SU-DHL-6 (cell line): ENCODE results near the gene TMEM39B.
"Not testable (repeated sequence)": the region's sequence is repeated elsewhere in the genome, so short reads cannot be mapped to it uniquely, and the experiment has no call there.

Experiments
- H2AFZ ChIP-seq: fragments of 200-600 bp; sonication (generic); 2 replicates; pipeline ENCODE4 v1.6.1; 2014; ENCODE audit warnings: low read depth, mild to moderate bottlenecking, moderate library complexity, mixed read lengths, antibody characterized with exemption, low read length; ENCODE audit not compliant: severe bottlenecking
- H3F3A ChIP-seq: fragments of 200-600 bp; shearing (Covaris generic); 2 replicates; pipeline ENCODE4 v1.6.0; 2016; ENCODE audit warnings: antibody characterized with exemption, mild to moderate bottlenecking; ENCODE audit not compliant: insufficient read depth
- H3K27ac ChIP-seq: fragments of 200-600 bp; sonication (generic); 2 replicates; pipeline ENCODE4 v1.5.1; 2016; ENCODE audit warnings: low read depth, mild to moderate bottlenecking, low read length, moderate library complexity, mixed read lengths
- H3K27me3 ChIP-seq: fragments of 200-600 bp; sonication (generic), shearing (Covaris generic); 2 replicates; pipeline ENCODE4 v1.6.0; 2014; ENCODE audit warnings: mild to moderate bottlenecking, low read length
- H3K36me3 ChIP-seq: fragments of 200-600 bp; sonication (generic); 2 replicates; pipeline ENCODE4 v1.6.1; 2014; ENCODE audit warnings: mild to moderate bottlenecking, low read length, mixed read lengths
- H3K4me2 ChIP-seq: fragments of 300-600, 200-600 bp; shearing (Covaris generic), sonication (generic); 2 replicates; pipeline ENCODE4 v1.6.0; 2014; ENCODE audit warnings: low read length, low read depth, mild to moderate bottlenecking; ENCODE audit not compliant: poor library complexity, severe bottlenecking
- H3K4me3 ChIP-seq: fragments of 200-600 bp; sonication (generic); 2 replicates; pipeline ENCODE4 v1.5.1; 2014; ENCODE audit warnings: antibody characterized with exemption, low read length, mild to moderate bottlenecking, mixed read lengths; ENCODE audit not compliant: insufficient read depth, poor library complexity, severe bottlenecking
- H3K79me2 ChIP-seq: fragments of 200-600 bp; sonication (generic); 2 replicates; pipeline ENCODE4 v1.6.1; 2014; ENCODE audit warnings: mild to moderate bottlenecking, low read length, moderate library complexity; ENCODE audit not compliant: insufficient read depth
- H3K9ac ChIP-seq: fragments of 200-600 bp; sonication (generic); 2 replicates; pipeline ENCODE4 v1.7.0; 2014; ENCODE audit warnings: mild to moderate bottlenecking, low read length
- H3K9me2 ChIP-seq: fragments of 200-600 bp; sonication (generic); replicated peaks from 2 replicates; pipeline ENCODE4 v1.6.1; 2014; ENCODE audit warnings: low read length; ENCODE audit not compliant: insufficient read depth
- H3K9me3 ChIP-seq: fragments of 200-600 bp; sonication (generic); 2 replicates; pipeline ENCODE4 v1.6.1; 2014; ENCODE audit warnings: low read length, mixed read lengths; ENCODE audit not compliant: insufficient read depth
- H4K20me1 ChIP-seq: fragments of 200-600 bp; sonication (generic); 2 replicates; pipeline ENCODE4 v1.6.1; 2014; ENCODE audit warnings: low read depth, mild to moderate bottlenecking, antibody characterized with exemption, low read length, moderate library complexity, mixed read lengths
- CTCF ChIP-seq: fragments of 200-600 bp; sonication (generic); IDR thresholded peaks from one replicate; pipeline ENCODE4 v1.5.1; 2017; ENCODE audit warnings: antibody characterized with exemption, mild to moderate bottlenecking, low read length, moderate library complexity; ENCODE audit not compliant: insufficient read depth, poor library complexity, severe bottlenecking
- EZH2phosphoT487 ChIP-seq: fragments of 200-600 bp; sonication (generic), shearing (Covaris generic); conservative IDR thresholded peaks from 2 replicates; pipeline ENCODE4 v1.6.1; 2018; ENCODE audit warnings: mild to moderate bottlenecking, antibody characterized with exemption, low read length, moderate library complexity, mixed read lengths

Gene TMEM39B

DNA sequence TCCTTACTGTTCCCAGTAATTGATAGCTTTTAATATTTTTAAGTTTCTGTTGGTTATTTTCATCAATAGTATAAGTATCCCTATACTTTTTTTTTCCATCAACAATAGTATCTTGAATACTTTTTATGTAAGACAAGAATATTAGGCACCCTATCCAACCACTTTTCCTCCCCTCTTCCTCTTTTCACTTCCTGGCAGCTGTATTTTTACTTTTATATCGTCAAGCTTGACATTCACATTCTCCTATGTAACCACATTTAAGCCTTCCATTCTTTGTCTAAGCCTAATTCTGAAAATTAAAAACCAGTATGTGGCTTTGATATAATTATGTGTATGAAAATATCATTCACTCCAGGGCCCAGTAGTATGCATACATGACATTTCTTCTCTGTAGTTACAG is 9.3 kb downstream of the TMEM39B start:
- no peaks in the 10 kb centered on the region for H3K27me3 ChIP-seq
- peaks cover 2% of the 10 kb centered on the region; the same call in 1 of the 2 replicates for H3K36me3 ChIP-seq
- no peak for TF ChIP-seq CTCF
- no peak for TF ChIP-seq EZH2phosphoT487
- no peaks in the 10 kb centered on the region for H3K9me2 ChIP-seq
- H3K4me2 ChIP-seq: no peak overlapping the region
- no peak overlapping the region for H3K9ac ChIP-seq
- no peak overlapping the region for H3K4me3 ChIP-seq
- no peaks in the 10 kb centered on the region for H4K20me1 ChIP-seq
- no peak overlapping the region for H2AFZ ChIP-seq
- no peak overlapping the region for H3K27ac ChIP-seq
- H3F3A ChIP-seq: no peaks in the 10 kb centered on the region
- H3K79me2 ChIP-seq: no peaks in the 10 kb centered on the region
- no peaks in the 10 kb centered on the region for H3K9me3 ChIP-seq

- H3K79me2 ChIP-seq, H3K27me3 ChIP-seq, H3K4me3 ChIP-seq, H3K27ac ChIP-seq, H3F3A ChIP-seq, H3K9ac ChIP-seq, H3K9me3 ChIP-seq, H3K36me3 ChIP-seq, H3K4me2 ChIP-seq, H2AFZ ChIP-seq, H3K9me2 ChIP-seq, H4K20me1 ChIP-seq: not testable (repeated sequence)
Observed at GRCh38 chr1:32086381-32086780, 13.6 kb downstream of the TMEM39B start.

- Histone ChIP-seq H3K27me3 (no peaks in the 10 kb centered on the region), H3K36me3 (peaks cover 2% of the 10 kb centered on the region; the same call in 1 of the 2 replicates), H4K20me1 (no peaks in the 10 kb centered on the region), H2AFZ (no peak overlapping the region), H3K9ac (no peak overlapping the region), H3K79me2 (no peaks in the 10 kb centered on the region), H3K9me2 (no peaks in the 10 kb centered on the region), H3K9me3 (no peaks in the 10 kb centered on the region), H3K4me3 (no peak overlapping the region), H3F3A (no peaks in the 10 kb centered on the region), H3K27ac (no peak overlapping the region), H3K4me2 (no peak overlapping the region)
- no peak for TF ChIP-seq EZH2phosphoT487
- TF ChIP-seq CTCF: no peak
Observed at GRCh38 chr1:32091176-32091575, 18.4 kb downstream of the TMEM39B start.

DNA sequence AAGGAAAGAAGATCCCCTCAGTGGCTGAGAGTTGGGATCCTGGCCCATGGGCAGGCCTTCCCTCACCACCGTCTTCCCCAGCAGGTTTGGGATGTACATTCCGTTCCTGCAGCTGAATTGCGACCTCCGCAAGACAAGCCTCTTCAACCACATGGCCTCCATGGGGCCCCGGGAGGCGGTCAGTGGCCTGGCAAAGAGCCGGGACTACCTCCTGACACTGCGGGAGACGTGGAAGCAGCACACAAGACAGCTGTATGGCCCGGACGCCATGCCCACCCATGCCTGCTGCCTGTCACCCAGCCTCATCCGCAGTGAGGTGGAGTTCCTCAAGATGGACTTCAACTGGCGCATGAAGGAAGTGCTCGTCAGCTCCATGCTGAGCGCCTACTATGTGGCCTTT is 18.9 kb downstream of the TMEM39B start:
- peaks cover 2% of the 10 kb centered on the region; the same call in 1 of the 2 replicates for H3K36me3 ChIP-seq

More for the DNA sequence above, 18.9 kb downstream of the TMEM39B start:
- Histone ChIP-seq H3F3A (no peaks in the 10 kb centered on the region), H3K9me3 (no peaks in the 10 kb centered on the region), H2AFZ (no peak overlapping the region), H3K9me2 (no peaks in the 10 kb centered on the region), H3K27me3 (no peaks in the 10 kb centered on the region), H3K27ac (no peak overlapping the region), H3K79me2 (no peaks in the 10 kb centered on the region), H3K4me2 (no peak overlapping the region), H3K9ac (no peak overlapping the region), H3K4me3 (no peak overlapping the region), H4K20me1 (no peaks in the 10 kb centered on the region)
- TF ChIP-seq CTCF (no peak), EZH2phosphoT487 (no peak)
